PFSK-1 (cell line): ENCODE results near the gene TMEM151A.

ENCODE experiments used
- FOXP2 ChIP-seq: optimal IDR thresholded peaks from 2 replicates; pipeline ENCODE3; 2011; ENCODE audit warnings: borderline replicate concordance, control low read depth, inconsistent platforms; ENCODE audit not compliant: insufficient read depth; ENCODE audit errors: extremely low read length, extremely low read depth
- POLR2AphosphoS5 ChIP-seq: IDR thresholded peaks from 2 replicates; pipeline ENCODE4 v1.6.1; 2012; ENCODE audit warnings: low read depth, mild to moderate bottlenecking, control low read depth, low read length, moderate library complexity
- SIN3A ChIP-seq: IDR thresholded peaks from 2 replicates; pipeline ENCODE4 v1.6.1; 2012; ENCODE audit warnings: mild to moderate bottlenecking, low read length, moderate library complexity, borderline replicate concordance; ENCODE audit not compliant: insufficient read depth
- TAF1 ChIP-seq: IDR thresholded peaks from 2 replicates; pipeline ENCODE4 v1.6.1; 2012; ENCODE audit warnings: low read length, control low read depth, borderline replicate concordance; ENCODE audit not compliant: insufficient read depth
- TF ChIP-seq, protein P1 (sequence below), 2 experiments: IDR thresholded peaks; 2 replicates each; pipeline versions ENCODE4 v1.6.1 to v1.8.0; 2011 to 2012; ENCODE audit warnings: low read depth in 2 of 2, low read length in 2 of 2, control low read depth in 1 of 2, inconsistent platforms in 1 of 2, mild to moderate bottlenecking in 1 of 2, moderate library complexity in 1 of 2; ENCODE audit not compliant: insufficient read depth in 1 of 2

The TMEM151A gene

DNA sequence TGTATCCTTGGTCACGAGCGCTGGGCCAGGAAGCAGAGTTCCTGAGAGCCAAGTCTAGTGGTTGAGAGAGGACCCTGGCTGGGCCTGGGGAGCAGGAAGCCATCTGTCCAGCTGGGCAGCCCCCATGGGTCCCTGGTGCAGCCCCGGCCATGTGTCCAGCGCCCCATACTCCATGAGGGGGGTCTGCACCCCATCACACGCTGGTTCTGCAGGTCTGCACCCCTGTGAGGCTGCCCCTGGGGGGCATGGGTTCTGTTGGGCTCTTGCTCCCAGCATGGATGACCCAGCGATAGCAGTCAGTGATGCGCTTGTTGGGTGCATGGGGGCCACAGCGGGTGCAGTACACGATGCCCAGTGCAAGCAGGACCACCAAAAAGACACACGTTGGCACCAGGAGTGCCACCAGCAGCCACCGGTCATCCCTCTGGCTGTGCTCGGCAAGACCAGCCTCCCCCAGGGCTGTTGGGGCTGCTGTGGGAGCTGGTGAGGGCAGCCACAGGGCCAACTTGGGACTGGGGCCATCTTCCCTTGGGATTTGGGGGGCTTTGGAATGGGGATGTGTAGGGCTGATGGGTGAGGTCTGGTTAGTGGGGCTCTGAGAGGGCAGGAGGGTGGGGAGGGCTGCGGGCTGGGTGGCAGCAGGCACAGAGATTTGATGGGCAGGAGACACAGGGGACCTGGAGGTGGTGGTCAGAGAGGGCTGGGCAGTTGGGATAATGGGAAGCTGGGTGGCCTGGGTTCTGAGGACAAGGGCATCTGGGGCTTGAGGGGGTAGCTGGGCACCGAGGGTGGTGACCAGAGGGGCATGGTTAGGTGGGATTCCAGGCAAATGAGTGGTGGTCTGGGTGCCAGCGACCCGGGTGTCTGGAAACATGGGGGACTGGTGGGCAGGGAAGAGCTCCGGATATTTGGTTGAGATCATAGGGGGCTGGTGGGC lies 23.1 kb downstream of the TMEM151A start:
- no peak for TF ChIP-seq SIN3A
- TF ChIP-seq FOXP2, result no peak

GRCh38 chr11:66315498-66315885 lies 23.8 kb downstream of the TMEM151A start:
- no peak for TF ChIP-seq FOXP2
- no peak for TF ChIP-seq SIN3A
- no peak for TF ChIP-seq TAF1
- no peak for TF ChIP-seq POLR2AphosphoS5
- TF ChIP-seq, protein P1, sequence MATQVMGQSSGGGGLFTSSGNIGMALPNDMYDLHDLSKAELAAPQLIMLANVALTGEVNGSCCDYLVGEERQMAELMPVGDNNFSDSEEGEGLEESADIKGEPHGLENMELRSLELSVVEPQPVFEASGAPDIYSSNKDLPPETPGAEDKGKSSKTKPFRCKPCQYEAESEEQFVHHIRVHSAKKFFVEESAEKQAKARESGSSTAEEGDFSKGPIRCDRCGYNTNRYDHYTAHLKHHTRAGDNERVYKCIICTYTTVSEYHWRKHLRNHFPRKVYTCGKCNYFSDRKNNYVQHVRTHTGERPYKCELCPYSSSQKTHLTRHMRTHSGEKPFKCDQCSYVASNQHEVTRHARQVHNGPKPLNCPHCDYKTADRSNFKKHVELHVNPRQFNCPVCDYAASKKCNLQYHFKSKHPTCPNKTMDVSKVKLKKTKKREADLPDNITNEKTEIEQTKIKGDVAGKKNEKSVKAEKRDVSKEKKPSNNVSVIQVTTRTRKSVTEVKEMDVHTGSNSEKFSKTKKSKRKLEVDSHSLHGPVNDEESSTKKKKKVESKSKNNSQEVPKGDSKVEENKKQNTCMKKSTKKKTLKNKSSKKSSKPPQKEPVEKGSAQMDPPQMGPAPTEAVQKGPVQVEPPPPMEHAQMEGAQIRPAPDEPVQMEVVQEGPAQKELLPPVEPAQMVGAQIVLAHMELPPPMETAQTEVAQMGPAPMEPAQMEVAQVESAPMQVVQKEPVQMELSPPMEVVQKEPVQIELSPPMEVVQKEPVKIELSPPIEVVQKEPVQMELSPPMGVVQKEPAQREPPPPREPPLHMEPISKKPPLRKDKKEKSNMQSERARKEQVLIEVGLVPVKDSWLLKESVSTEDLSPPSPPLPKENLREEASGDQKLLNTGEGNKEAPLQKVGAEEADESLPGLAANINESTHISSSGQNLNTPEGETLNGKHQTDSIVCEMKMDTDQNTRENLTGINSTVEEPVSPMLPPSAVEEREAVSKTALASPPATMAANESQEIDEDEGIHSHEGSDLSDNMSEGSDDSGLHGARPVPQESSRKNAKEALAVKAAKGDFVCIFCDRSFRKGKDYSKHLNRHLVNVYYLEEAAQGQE (IDR thresholded peaks at IDR 0.05; ENCODE audit: insufficient read depth in 1 of 2, low read depth in 2 of 2, low read length in 2 of 2), result no peak

- no peak for TF ChIP-seq TAF1
- TF ChIP-seq FOXP2, result no peak
- TF ChIP-seq POLR2AphosphoS5, result no peak
- TF ChIP-seq, protein P1 (IDR thresholded peaks at IDR 0.05; ENCODE audit: insufficient read depth in 1 of 2, low read depth in 2 of 2, low read length in 2 of 2), result no peak
- no peak for TF ChIP-seq SIN3A
These were observed 24.5 kb downstream of the TMEM151A start for GRCh38 chr11:66315921-66316811.

GRCh38 chr11:66316849-66317251 lies 25.2 kb downstream of the TMEM151A start, which contains the start of gene CD248:
CD248 (minus strand) TSS chr11:66317044; CDS start chr11:66317027, 17 bp downstream.
- TF ChIP-seq, protein P1 (IDR thresholded peaks at IDR 0.05; ENCODE audit: insufficient read depth in 1 of 2, low read depth in 2 of 2, low read length in 2 of 2), result no peak
- TF ChIP-seq FOXP2 (no peak), POLR2AphosphoS5 (peak; percentile 67), TAF1 (peak; percentile 40; the same call in 1 of the 2 replicates)

GRCh38 chr11:66317322-66317722 lies 25.6 kb downstream of the TMEM151A start:
- no peak for TF ChIP-seq SIN3A
- TF ChIP-seq POLR2AphosphoS5, result no peak; the same call in 1 of the 2 replicates
- no peak for TF ChIP-seq FOXP2
- TF ChIP-seq TAF1, result no peak
- TF ChIP-seq, protein P1 (IDR thresholded peaks at IDR 0.05; ENCODE audit: insufficient read depth in 1 of 2, low read depth in 2 of 2, low read length in 2 of 2), result no peak
